Pancreas (tissue), 10 donors: ENCODE results near the gene IL17C. TPM values are rescaled to one million over a fixed set of nuclear protein-coding genes. Genes with fewer than 3 reads are reported as not detected.

Experiments
- ATAC-seq, 4 donors: fragments of 200-7000 bp; cut with Tn5 transposase; one replicate each; pipeline versions ENCODE4 v1.8.0 to v1.9.1; 2020; ENCODE audit warnings: mild to moderate bottlenecking in 4 of 4, moderate library complexity in 4 of 4
- DNase-seq, 6 donors: peaks; one replicate each; pipeline ENCODE4 v3.0.0-alpha.2; 2020
- FAIRE-seq: peaks from 2 replicates; lab custom pipeline; 2012; peaks lifted over from hg19 to GRCh38; lab: Jason Lieb, UNC
- H3K27ac ChIP-seq, 4 donors: fragments of 200-600 bp; sonication (generic); 1 replicate in 3 of 4; 2 replicates in 1 of 4; pipeline versions ENCODE4 v1.5.0 to v1.8.0; 2020
- H3K27me3 ChIP-seq, 4 donors: fragments of 200-600 bp; one replicate each; pipeline ENCODE4 v1.8.0; 2021
- H3K36me3 ChIP-seq, 3 donors: fragments of 200-600 bp; sonication (generic) in 1 of 3; one replicate each; pipeline versions ENCODE4 v1.5.0 to v1.8.0; 2020 to 2021
- H3K4me1 ChIP-seq, 3 donors: fragments of 200-600 bp; one replicate each; pipeline ENCODE4 v1.8.0; 2021
- H3K4me3 ChIP-seq, 4 donors: fragments of 200-600 bp; sonication (generic) in 2 of 4; one replicate each; pipeline versions ENCODE4 v1.5.0 to v1.8.0; 2020 to 2021
- H3K9me3 ChIP-seq, 4 donors: fragments of 200-600 bp; one replicate each; pipeline ENCODE4 v1.8.0; 2021
- CTCF ChIP-seq, 4 donors: fragments of 200-600 bp; sonication (generic) in 3 of 4; IDR thresholded peaks; one replicate each; pipeline versions ENCODE4 v1.5.0 to v1.8.0; 2021; ENCODE audit warnings: antibody characterized with exemption in 4 of 4
- WGBS, 2 donors: extraction: QIAGEN DNeasy Blood & Tissue Kit; methylation state at CpG; one replicate each; pipeline ENCODE4 v1.1.7; 2013; 5-methylcytosine and 5-hydroxymethylcytosine counted together
- intact Hi-C, 3 donors: fragments of 100-400 bp; cut with DNase I; formaldehyde crosslinking; loops; one replicate each; pipeline versions ENCODE4 v1.11.1 to v1.14.2; 2022
- polyA plus RNA-seq, 2 donors: library from polyadenylated mRNA; stranded (reverse); fragments of 200-250 nt; gene quantifications; one replicate each; pipeline ENCODE4 v1.2.3, GENCODE V29; 2013
- total RNA-seq, 6 donors: library from RNA; stranded (reverse); fragmentation: NEBNext Ultra II Directional in 4 of 6; extraction: Animal tissue kit (Norgen Biotek cat#: 25700) in 4 of 6; gene quantifications; one replicate each; pipeline versions ENCODE4 v1.2.1 to v1.2.4, GENCODE V29; 2021 to 2023
- donor health status: healthy with polysubstance abuse.
- donor health status: DM: no; HTN: no; CAD: no; lungs with moderate emphysema.
- donor health status: DM: no; HTN: no; CAD: no.
- donor health status: control.
- donor health status: control.
- donor health status: Bipolar disorder and iron deficiency.
- donor health status: DM: yes; HTN: yes; CAD: no.
- donor health status: DM: no; HTN: no; CAD: no.
- donor health status: DM: no; HTN: no; CAD: no.
- donor health status: DM: yes; HTN: yes; CAD: no.

IL17C gene
- total and polyA plus RNA-seq, 8 donors, result 0.14 TPM; not detected in 7

- no peak overlapping the region for H3K4me3 ChIP-seq
- no peaks in the 10 kb centered on the region for H3K9me3 ChIP-seq
- WGBS, 2 donors, result 48 to 66% methylated on average over 19 of the region's 19 CpGs
- peaks cover 0 to 14% (median 0%) of the 10 kb centered on the region in 3 donors for H3K36me3 ChIP-seq
- peaks cover 26 to 44% (median 34%) of the 10 kb centered on the region in 3 donors for H3K4me1 ChIP-seq
- no peak for DNase-seq
- no peak for FAIRE-seq
- no peak for TF ChIP-seq CTCF (IDR thresholded peaks at IDR 0.05)
- intact Hi-C loops, result no loop called here
- ATAC-seq, result peak in 1 of 4 donors; percentile 19
- no peak overlapping the region for H3K27ac ChIP-seq
- no peaks in the 10 kb centered on the region for H3K27me3 ChIP-seq
Observed at GRCh38 chr16:88613911-88614817, 24.2 kb upstream of the IL17C start.

GRCh38 chr16:88614818-88615580 lies 23.4 kb upstream of the IL17C start:
- H3K4me3 ChIP-seq, result no peak overlapping the region
- H3K27ac ChIP-seq, result peak overlapping the region in 1 of 4 donors; percentile 74
- H3K27me3 ChIP-seq, result no peaks in the 10 kb centered on the region
- DNase-seq (peak in 2 of 6 donors; percentile 59 to 65), FAIRE-seq (no peak), ATAC-seq (peak in 2 of 4 donors; percentile 7 to 17)
- WGBS, 2 donors, result 55 to 57% methylated on average over 19 of the region's 19 CpGs
- H3K36me3 ChIP-seq, result peaks cover 0 to 8% (median 0%) of the 10 kb centered on the region in 3 donors
- no peak for TF ChIP-seq CTCF (IDR thresholded peaks at IDR 0.05)
- no peaks in the 10 kb centered on the region for H3K9me3 ChIP-seq
- H3K4me1 ChIP-seq, result peaks cover 26 to 44% (median 34%) of the 10 kb centered on the region in 3 donors
- intact Hi-C loops, result no loop called here

GRCh38 chr16:88616320-88616719 lies 22.1 kb upstream of the IL17C start:
- Histone ChIP-seq H3K4me1 (peaks cover 26 to 44% (median 34%) of the 10 kb centered on the region in 3 donors), H3K27ac (peak overlapping the region; percentile 33 to 74 (median 48)), H3K9me3 (no peaks in the 10 kb centered on the region), H3K27me3 (no peaks in the 10 kb centered on the region), H3K4me3 (no peak overlapping the region), H3K36me3 (no peaks in the 10 kb centered on the region)
- FAIRE-seq (no peak), ATAC-seq (peak; percentile 89 to 96 (median 92)), DNase-seq (peak; percentile 95 to 98 (median 96))
- WGBS, 2 donors, result 13 to 17% methylated on average over 13 of the region's 13 CpGs
- intact Hi-C loops, result no loop called here
- TF ChIP-seq CTCF (IDR thresholded peaks at IDR 0.05), result no peak

- peaks cover 26 to 44% (median 34%) of the 10 kb centered on the region in 3 donors for H3K4me1 ChIP-seq
- no peaks in the 10 kb centered on the region for H3K9me3 ChIP-seq
- peak in 1 of 6 donors; percentile 76 for DNase-seq
- H3K27me3 ChIP-seq, result no peaks in the 10 kb centered on the region
- intact Hi-C loops, result no loop called here
- no peak for TF ChIP-seq CTCF (IDR thresholded peaks at IDR 0.05)
- no peak for FAIRE-seq
- WGBS, 2 donors, result 57 to 59% methylated on average over 12 of the region's 12 CpGs
- peak overlapping the region; percentile 33 to 74 (median 48) for H3K27ac ChIP-seq
- no peak overlapping the region for H3K4me3 ChIP-seq
- ATAC-seq, result peak in 3 of 4 donors; percentile 1 to 5 (median 3)
- H3K36me3 ChIP-seq, result no peaks in the 10 kb centered on the region
Observed at GRCh38 chr16:88616736-88617135, 21.6 kb upstream of the IL17C start.
